HG03280 (cell line): ENCODE measurements around the gene CDK6.
A peak's percentile ranks its signal among the peaks of the same experiment; 100 is the strongest.

Experiments
- ATAC-seq: cut with Tn5 transposase; IDR thresholded peaks from one replicate; pipeline ENCODE4 v1.9.1; 2021; ENCODE audit warnings: mild to moderate bottlenecking, moderate library complexity; ENCODE audit not compliant: unreplicated experiment

The CDK6 gene

DNA sequence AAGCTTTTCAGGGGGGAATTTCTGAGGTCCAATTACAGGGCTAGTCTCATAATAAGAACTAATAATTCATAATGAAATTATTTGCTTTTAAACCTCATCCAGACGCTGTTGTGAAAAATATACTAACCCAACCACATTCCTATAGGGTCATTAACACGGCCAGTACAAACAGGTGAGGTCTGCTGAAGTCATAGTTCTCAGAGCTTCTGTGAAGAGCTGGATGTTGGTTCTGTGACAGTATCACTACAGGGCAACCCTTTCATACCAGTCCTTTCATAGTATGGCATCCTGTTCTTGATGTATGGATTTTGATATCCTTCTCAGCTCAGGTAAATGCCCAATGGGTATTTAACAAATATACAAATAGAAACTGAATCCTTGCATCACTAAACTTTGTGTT, 183.8 kb downstream of the CDK6 start:
- no peak for ATAC-seq

DNA sequence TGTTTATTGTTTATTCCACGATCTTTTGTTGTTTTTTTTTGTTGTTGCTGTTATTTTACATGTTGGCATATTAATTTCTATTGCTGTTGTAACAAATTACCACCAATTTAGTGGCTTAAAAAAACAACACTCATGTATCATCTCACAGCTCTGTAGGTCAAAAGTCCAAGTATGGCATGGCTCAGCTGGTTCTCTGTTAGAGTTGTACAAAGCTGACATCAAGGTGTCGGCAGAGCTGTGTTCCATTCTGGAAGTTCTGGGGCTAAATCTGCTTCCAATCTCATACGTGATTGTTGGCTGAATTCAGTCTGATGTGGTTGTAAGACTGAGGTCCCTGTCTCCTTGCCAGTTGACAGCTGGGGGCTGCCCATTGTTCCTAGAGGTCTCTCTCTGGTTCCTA, 186.0 kb downstream of the CDK6 start:
- no peak for ATAC-seq

DNA sequence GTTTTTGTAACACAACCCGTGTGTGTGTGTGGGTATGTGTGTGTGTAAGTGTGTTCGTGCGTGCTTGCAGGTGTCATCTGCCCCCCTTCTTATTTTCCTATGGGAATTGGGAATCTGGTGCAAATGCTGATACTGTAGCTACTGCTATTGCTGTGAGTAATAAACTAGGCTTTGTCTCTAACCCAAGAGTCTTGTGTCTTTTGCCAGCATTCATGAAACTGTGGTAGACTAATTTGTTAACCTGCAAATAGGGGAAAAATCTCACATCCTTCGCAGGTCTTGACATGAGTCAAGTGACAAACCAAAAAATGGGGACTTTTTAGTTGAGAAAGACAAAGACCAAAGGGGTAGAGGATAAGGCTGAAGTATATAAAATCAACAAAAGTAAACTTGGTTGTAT, 188.3 kb downstream of the CDK6 start:
- ATAC-seq: peak; percentile 49

GRCh38 chr7:92647652-92648051, 188.7 kb downstream of the CDK6 start:
- no peak for ATAC-seq

GRCh38 chr7:92647011-92647625, 189.3 kb downstream of the CDK6 start:
- ATAC-seq: peak; percentile 34

GRCh38 chr7:92645114-92646061, 191.0 kb downstream of the CDK6 start:
- no peak for ATAC-seq

DNA sequence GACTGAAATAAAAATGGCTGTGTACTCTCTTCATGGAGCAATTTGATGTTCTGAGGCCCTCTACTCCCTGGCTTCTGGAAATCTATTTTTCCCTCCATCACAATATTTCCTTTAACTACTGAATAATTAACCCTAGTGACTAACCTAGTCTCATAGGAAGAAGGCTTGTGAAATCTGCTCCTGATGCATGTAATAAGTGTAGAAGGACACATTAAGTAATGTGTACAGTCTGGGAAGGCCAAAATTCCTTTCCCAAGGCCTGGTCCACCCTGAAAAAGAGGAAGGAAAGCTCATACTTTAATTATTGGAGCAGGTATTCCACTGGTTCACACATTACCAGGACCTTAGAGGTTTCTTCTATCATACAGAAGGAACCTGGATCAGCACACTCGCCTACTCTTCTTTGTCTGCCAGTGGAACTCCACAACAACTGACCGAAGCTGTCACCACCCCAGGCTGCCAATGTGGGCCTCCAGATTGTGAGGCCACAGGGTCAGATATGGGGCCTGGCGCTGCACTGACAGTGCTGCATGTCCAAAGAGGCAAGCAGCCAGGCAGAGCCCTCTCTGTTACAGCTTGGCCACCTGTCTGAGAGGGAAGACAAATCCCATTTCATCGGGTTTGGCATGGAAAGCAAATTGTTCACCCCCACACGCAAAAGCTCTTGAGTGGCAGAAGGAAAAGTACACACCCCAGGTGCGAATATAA, 191.8 kb downstream of the CDK6 start:
- no peak for ATAC-seq

DNA sequence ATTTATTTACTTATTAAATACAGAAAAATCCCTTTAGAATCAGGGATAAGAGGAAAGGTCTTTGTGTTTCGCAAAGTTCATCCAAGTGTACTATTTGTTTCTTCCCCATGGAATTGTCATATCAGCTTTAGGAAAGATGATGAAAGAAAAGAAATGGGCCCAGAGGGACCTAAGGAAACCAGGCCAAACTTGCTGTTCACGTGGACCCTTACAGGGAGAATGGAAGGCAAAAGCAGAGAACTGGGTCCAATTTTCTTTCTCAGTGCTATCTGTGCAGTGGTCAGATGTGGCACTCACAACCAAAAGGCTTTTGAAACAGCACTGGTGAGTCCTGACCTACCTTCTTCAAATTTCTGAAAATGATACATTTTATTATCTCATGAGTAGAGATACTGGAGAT, 192.6 kb downstream of the CDK6 start:
- no peak for ATAC-seq

DNA sequence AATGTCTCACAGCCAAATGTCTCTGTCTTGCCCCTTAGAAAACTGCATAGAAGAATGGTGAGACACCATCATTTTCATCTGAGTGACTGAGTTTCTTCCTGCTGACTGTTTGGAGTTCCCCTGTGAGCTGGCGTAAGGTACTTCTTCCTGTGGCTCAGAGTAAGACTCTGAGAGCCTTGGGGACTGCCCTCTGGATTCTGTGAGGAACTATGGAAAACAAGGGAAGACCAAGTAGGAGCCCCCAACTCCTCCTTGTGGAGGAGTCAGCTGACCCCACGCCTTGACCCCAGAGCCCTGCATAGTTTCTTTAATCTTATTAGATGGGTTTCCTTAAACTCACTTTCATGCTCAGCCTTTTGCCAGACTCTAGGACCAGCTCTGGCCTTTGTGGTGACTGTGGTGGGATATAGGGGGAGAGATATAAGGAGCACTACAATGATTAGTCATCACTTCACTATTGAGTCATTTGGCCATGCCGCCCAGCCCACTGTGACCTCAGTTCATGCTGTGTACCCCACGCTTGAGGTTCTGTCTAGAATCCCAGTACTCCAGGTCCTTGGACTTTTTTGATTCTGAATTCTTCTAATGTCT, 194.4 kb downstream of the CDK6 start:
- ATAC-seq: peak; percentile 68

DNA sequence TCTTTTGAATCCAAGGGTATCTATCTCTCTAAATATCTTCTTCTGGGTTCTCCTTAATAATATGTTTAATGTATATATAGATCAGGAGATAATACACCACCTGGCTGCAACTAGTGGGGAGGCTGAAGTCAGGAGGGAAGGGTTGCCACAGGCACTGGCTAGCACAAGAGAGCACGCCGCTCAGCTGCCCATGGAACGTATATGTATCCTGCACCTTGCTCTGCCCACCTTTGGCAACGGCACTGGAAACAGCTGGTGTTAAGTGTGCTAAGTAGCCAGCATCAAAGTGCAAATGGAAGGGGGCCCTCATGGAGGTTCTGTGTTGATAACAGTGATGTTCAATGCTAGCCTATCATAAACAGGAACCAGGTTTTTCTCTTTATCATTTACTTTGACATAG, 196.4 kb downstream of the CDK6 start:
- no peak for ATAC-seq

GRCh38 chr7:92639213-92639896, 197.0 kb downstream of the CDK6 start:
- ATAC-seq: no peak

DNA sequence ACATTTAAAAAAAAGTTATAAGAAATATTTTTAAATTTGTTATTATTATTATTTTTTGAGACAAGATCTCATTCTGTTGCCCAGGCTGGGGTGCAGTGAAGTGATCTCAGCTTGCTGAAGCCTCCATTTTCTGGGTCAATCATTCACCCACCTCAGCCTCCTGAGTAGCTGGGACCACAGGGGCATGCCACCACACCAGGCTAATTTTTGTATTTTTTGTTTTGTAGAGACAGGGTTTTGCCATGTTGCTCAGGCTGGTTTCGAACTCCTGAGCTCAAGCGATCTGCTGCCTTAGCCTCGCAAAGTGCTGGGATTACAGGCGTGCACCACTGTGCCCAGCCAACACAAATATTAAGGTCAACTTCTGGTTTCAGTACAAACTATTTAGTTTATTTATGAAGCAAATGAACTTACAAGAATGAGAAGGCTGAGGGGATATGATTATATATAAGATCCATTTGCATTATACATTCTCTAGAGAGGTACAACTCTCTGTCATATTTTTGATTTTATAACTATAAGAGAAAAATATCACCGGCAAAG, 200.3 kb downstream of the CDK6 start:
- no peak for ATAC-seq

GRCh38 chr7:92635538-92635937, 200.8 kb downstream of the CDK6 start:
- no peak for ATAC-seq

GRCh38 chr7:92634924-92635519, 201.4 kb downstream of the CDK6 start:
- no peak for ATAC-seq

DNA sequence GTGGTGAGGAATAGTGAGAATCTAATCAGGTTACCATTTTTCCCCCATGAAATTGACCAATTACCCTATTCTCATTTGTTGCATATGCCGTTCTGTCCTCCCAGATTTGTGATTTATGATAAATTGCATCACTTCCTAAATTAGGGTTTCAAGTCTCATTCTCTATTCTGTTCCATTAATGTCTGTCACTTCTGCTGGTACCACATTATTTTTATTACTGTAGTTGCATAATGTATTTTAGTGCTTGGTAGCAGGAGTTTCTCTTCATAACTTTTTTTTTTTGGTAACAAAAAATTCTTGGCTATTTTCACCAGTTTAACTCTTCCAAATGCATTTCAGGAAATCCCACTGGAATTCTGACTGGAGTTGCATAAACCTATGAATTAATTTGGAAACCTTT, 202.2 kb downstream of the CDK6 start:
- no peak for ATAC-seq

DNA sequence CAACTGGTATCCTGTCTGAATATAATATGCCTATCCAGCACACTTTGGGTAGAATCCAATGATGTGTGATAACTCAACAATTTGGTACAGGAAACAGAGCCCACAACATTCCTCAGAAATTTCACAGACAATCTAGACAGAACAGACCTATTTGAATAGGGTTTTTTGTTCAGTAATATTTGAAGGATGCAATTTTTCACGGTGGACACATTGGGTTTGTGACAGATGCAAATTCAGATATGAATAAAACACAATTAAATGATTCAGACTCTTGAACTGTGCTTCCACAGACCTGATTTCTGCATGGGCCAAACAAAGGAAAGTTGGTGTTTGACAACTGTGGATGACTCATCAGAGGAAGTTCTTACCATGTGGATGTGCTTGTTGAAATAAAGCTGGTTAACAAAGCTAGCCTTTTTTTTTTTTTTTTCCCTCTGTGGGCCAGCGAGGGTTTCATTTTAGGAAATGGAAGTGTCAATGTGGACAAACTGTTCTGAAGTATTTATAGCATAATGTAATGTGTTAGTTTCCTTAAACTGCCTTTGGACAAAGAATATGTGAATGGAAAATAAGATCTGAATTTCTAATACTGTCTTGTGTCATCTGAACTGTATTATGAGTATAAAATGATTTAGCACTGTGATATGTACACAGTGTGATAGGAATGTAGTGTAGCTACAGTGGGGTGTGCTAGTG, 203.0 kb downstream of the CDK6 start:
- no peak for ATAC-seq

DNA sequence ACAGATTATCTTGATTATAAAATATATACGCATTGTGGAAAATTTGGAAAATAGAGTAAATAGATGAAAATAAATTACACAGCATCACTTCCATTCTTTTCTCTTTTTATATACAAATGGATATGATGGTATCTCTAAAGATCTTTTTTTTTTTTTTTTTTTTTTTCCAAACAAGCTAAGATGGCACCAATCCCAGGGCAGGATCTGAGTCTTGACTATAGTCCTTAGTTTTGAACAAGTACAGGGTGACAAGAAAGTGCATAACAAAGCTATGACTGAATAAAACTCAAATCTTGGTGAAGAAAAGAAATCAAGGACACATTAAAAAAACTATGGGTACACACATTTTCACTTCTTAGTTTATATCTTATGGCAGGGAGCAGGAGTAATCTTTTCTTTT, 203.6 kb downstream of the CDK6 start:
- no peak for ATAC-seq

- ATAC-seq: peak; percentile 24
These were observed 204.4 kb downstream of the CDK6 start for GRCh38 chr7:92631850-92632487.
